Activated CD8-positive, alpha-beta T cell treated with anti-CD3 and anti-CD28 coated beads for 36 hours (primary cell): Measurements from ENCODE around the gene DRAM1. TPM values are rescaled to one million over a fixed set of nuclear protein-coding genes. Genes with fewer than 3 reads are reported as not detected.

Experiments used
- ATAC-seq: fragments of 200-7000 bp; cut with Tn5 transposase; one replicate; pipeline ENCODE4 v1.10.0; 2021; ENCODE audit warnings: mild to moderate bottlenecking, moderate library complexity
- CTCF ChIA-PET: fragments of 350-600 bp; sonication (Branson Sonifier 250); formaldehyde crosslinking; loops from one replicate; lab custom pipeline; 2021; ENCODE audit warnings: antibody characterized with exemption; lab: Charles Lee
- POLR2A ChIA-PET: fragments of 350-600 bp; sonication (Branson Sonifier 250); formaldehyde crosslinking; loops from one replicate; lab custom pipeline; 2021; ENCODE audit warnings: antibody characterized with exemption; lab: Charles Lee
- DNase-seq: peaks from one replicate; pipeline ENCODE4 v3.0.0-alpha.2; 2020
- H3K27ac Mint-ChIP-seq: one replicate; pipeline ENCODE4 v1.8.0; 2021; ENCODE audit warnings: mild to moderate bottlenecking, mixed read lengths
- H3K27me3 Mint-ChIP-seq: one replicate; pipeline ENCODE4 v1.8.0; 2021; ENCODE audit warnings: mixed read lengths
- H3K36me3 Mint-ChIP-seq: one replicate; pipeline ENCODE4 v1.8.0; 2021; ENCODE audit warnings: low read depth, mixed read lengths
- H3K4me1 Mint-ChIP-seq: one replicate; pipeline ENCODE4 v1.8.0; 2021; ENCODE audit warnings: low read depth, mixed read lengths
- H3K4me3 Mint-ChIP-seq: one replicate; pipeline ENCODE4 v1.8.0; 2021; ENCODE audit warnings: mild to moderate bottlenecking, moderate library complexity, mixed read lengths
- H3K9me3 Mint-ChIP-seq: one replicate; pipeline ENCODE4 v1.8.0; 2021; ENCODE audit warnings: mixed read lengths
- CTCF ChIP-seq: fragments of 200-600 bp; IDR thresholded peaks from one replicate; pipeline ENCODE4 v1.8.0; 2022; ENCODE audit warnings: antibody characterized with exemption, mild to moderate bottlenecking
- intact Hi-C: fragments of 100-400 bp; cut with micrococcal nuclease; formaldehyde crosslinking; loops from one replicate; pipeline ENCODE4 v1.10.0; 2022
- total RNA-seq, 2 experiments: library from RNA; stranded (reverse); gene quantifications; one replicate each; pipeline ENCODE4 v1.2.3, GENCODE V29; 2021

The DRAM1 gene
- total RNA-seq, 2 experiments from 2014 or later, result 3.8 to 4.3 TPM

- Mint-ChIP-seq H3K4me3 (no peak overlapping the region), H3K27ac (no peak overlapping the region), H3K4me1 (peaks cover 12% of the 10 kb centered on the region), H3K27me3 (peaks cover 1% of the 10 kb centered on the region), H3K9me3 (peaks cover 4% of the 10 kb centered on the region), H3K36me3 (no peaks in the 10 kb centered on the region)
- no peak for DNase-seq
- no peak for ATAC-seq
- POLR2A ChIA-PET, result no interaction called here
- intact Hi-C loops, result no loop called here
- TF ChIP-seq CTCF, result no peak
- CTCF ChIA-PET, result interaction anchor here (1.2 kb wide), 1 partner anchor 206 kb away, joined by 3 read pairs; no protein-coding TSS in a partner anchor
These were observed 86.3 kb downstream of the DRAM1 start for GRCh38 chr12:101963697-101964096.

GRCh38 chr12:101966496-101966895, 89.1 kb downstream of the DRAM1 start:
- intact Hi-C loops, result no loop called here
- ChIA-PET CTCF (interaction anchor here (1.0 to 1.5 kb wide), 3 partner anchors 14 to 68 kb away, joined by 3 to 5 read pairs (median 5); no protein-coding TSS in a partner anchor), POLR2A (no interaction called here)
- DNase-seq, result no peak
- Mint-ChIP-seq H3K27me3 (no peaks in the 10 kb centered on the region), H3K27ac (no peak overlapping the region), H3K9me3 (no peaks in the 10 kb centered on the region), H3K4me3 (no peak overlapping the region), H3K4me1 (peaks cover 15% of the 10 kb centered on the region), H3K36me3 (no peaks in the 10 kb centered on the region)
- TF ChIP-seq CTCF, result no peak
- no peak for ATAC-seq

- DNase-seq (no peak), ATAC-seq (no peak)
- H3K4me3 Mint-ChIP-seq, result no peak overlapping the region
- H3K27me3 Mint-ChIP-seq, result no peaks in the 10 kb centered on the region
- peaks cover 15% of the 10 kb centered on the region for H3K4me1 Mint-ChIP-seq
- no peaks in the 10 kb centered on the region for H3K36me3 Mint-ChIP-seq
- CTCF ChIA-PET, result interaction anchor here (1.0 to 1.5 kb wide), 3 partner anchors 15 to 67 kb away, joined by 3 to 5 read pairs (median 5); no protein-coding TSS in a partner anchor
- TF ChIP-seq CTCF, result no peak
- H3K9me3 Mint-ChIP-seq, result no peaks in the 10 kb centered on the region
- intact Hi-C loops, result no loop called here
- POLR2A ChIA-PET, result no interaction called here
- no peak overlapping the region for H3K27ac Mint-ChIP-seq
These were observed 90.1 kb downstream of the DRAM1 start for GRCh38 chr12:101967506-101967905.

GRCh38 chr12:101968770-101969169, 91.4 kb downstream of the DRAM1 start:
- CTCF ChIA-PET, result no interaction called here
- Mint-ChIP-seq H3K4me3 (no peak overlapping the region), H3K9me3 (no peaks in the 10 kb centered on the region), H3K27me3 (no peaks in the 10 kb centered on the region), H3K4me1 (peaks cover 15% of the 10 kb centered on the region), H3K27ac (no peak overlapping the region), H3K36me3 (no peaks in the 10 kb centered on the region)
- intact Hi-C loops, result no loop called here
- POLR2A ChIA-PET, result no interaction called here
- DNase-seq (peak; percentile 20), ATAC-seq (peak; percentile 86)
- TF ChIP-seq CTCF, result no peak

Other genes starting within 250 kb of the DRAM1 start
- 10 to 100 TPM; 15.2 to 15.8 TPM for gene CHPT1, start 179.9 kb upstream of the DRAM1 start, total RNA-seq
- under 1 TPM; 0.09 to 0.36 TPM for gene SYCP3, start 138.1 kb upstream of the DRAM1 start, total RNA-seq
- 10 to 100 TPM; 52.4 to 56.9 TPM for gene GNPTAB, start 46.6 kb upstream of the DRAM1 start, total RNA-seq
- 10 to 100 TPM; 30.7 to 32.3 TPM for gene WASHC3, start 184.4 kb downstream of the DRAM1 start, total RNA-seq
- 100 to 1,000 TPM in 1 of 2 experiments, 10 to 100 TPM in 1; 99.1 to 104 TPM for gene NUP37, start 242.5 kb downstream of the DRAM1 start, total RNA-seq
- 10 to 100 TPM; 26.1 to 26.2 TPM for gene PARPBP, start 242.6 kb downstream of the DRAM1 start, total RNA-seq